HCT116 (cell line): Measurements from ENCODE around the gene HIVEP1. TPM values are rescaled to one million over a fixed set of nuclear protein-coding genes. Genes with fewer than 3 reads are reported as not detected.

ENCODE experiments used
- ATAC-seq: fragments of 200-7000 bp; cut with Tn5 transposase; 2 replicates; pipeline ENCODE4 v1.9.1; 2020; ENCODE audit warnings: mild to moderate bottlenecking, moderate library complexity
- BruUV-seq: library from RNA; stranded (reverse); fragments of 400-500 nt; replicated peaks from 2 replicates; lab custom pipeline; 2021; lab: Mats Ljungman, UMichigan
- CTCF ChIA-PET: fragments of 300-600 bp; sonication (Branson Sonifier 250); formaldehyde crosslinking; loops from one replicate; lab custom pipeline; 2021; ENCODE audit warnings: antibody characterized with exemption; lab: Charles Lee
- POLR2A ChIA-PET: fragments of 300-600, 350-600 bp; sonication (Branson Sonifier 250); formaldehyde crosslinking; loops from one replicate; lab custom pipeline; 2021; ENCODE audit warnings: antibody characterized with exemption; lab: Charles Lee
- RAD21 ChIA-PET, 2 experiments: fragments of 300-600 bp; sonication (Branson Sonifier 250); formaldehyde crosslinking; loops; one replicate each; lab custom pipeline; 2023; ENCODE audit warnings: low total read pairs in 2 of 2; ENCODE audit not compliant: uncharacterized antibody in 2 of 2, unreplicated experiment in 2 of 2, low non-redundant PET in 1 of 2; lab: Charles Lee
- DNase-seq: peaks from one replicate; pipeline ENCODE4 v3.0.0-alpha.2; 2010; ENCODE audit warnings: low read depth, low spot score
- H2AFZ ChIP-seq: fragments of 200-600 bp; shearing (Covaris generic), sonication (generic); 2 replicates; pipeline ENCODE4 v1.6.1; 2017; ENCODE audit warnings: low read depth, mixed run types, mixed read lengths, antibody characterized with exemption, low read length; ENCODE audit not compliant: poor library complexity, severe bottlenecking
- H3K27ac ChIP-seq: 2 replicates; pipeline ENCODE4 v1.5.1; 2012; ENCODE audit warnings: low read depth, low read length
- H3K27me3 ChIP-seq: fragments of 200-600 bp; sonication (generic); 2 replicates; pipeline ENCODE4 v1.6.1; 2016; ENCODE audit warnings: mixed run types, low read length, mixed read lengths; ENCODE audit not compliant: insufficient read depth
- H3K36me3 ChIP-seq, 2 experiments: fragments of 200-500 bp in 1 of 2; fragments of 200-600 bp in 1 of 2; sonication (Bioruptor generic) in 1 of 2; sonication (generic) in 1 of 2; 2 replicates each; pipeline versions ENCODE4 v1.5.1 to v1.6.1; 2014 to 2016; ENCODE audit warnings: low read length in 2 of 2, inconsistent platforms in 1 of 2, mixed read lengths in 1 of 2, mixed run types in 1 of 2; ENCODE audit not compliant: insufficient read depth in 2 of 2, control insufficient read depth in 1 of 2
- H3K4me1 ChIP-seq, 2 experiments: fragments of 200-600 bp in 1 of 2; sonication (generic) in 1 of 2; 2 replicates each; pipeline versions ENCODE4 v1.5.1 to v1.6.1; 2012 to 2017; ENCODE audit warnings: low read length in 2 of 2, inconsistent platforms in 1 of 2, mild to moderate bottlenecking in 1 of 2, mixed read lengths in 1 of 2, mixed run types in 1 of 2, moderate library complexity in 1 of 2; ENCODE audit not compliant: insufficient read depth in 2 of 2, control insufficient read depth in 1 of 2
- H3K4me2 ChIP-seq: fragments of 200-600 bp; sonication (generic); 2 replicates; pipeline ENCODE4 v1.6.1; 2017; ENCODE audit warnings: mixed run types, low read length, mixed read lengths
- H3K4me3 ChIP-seq, 2 experiments: fragments of 200-600 bp in 1 of 2; sonication (generic) in 1 of 2; replicated peaks in 1 of 2; 2 replicates each; pipeline ENCODE4 v1.5.1; 2011 to 2016; ENCODE audit warnings: low read length in 2 of 2, control low read depth in 1 of 2, low read depth in 1 of 2, mild to moderate bottlenecking in 1 of 2, mixed read lengths in 1 of 2, mixed run types in 1 of 2
- H3K79me2 ChIP-seq: fragments of 200-600 bp; sonication (generic); 2 replicates; pipeline ENCODE4 v1.6.1; 2017; ENCODE audit warnings: mild to moderate bottlenecking, mixed run types, low read length, moderate library complexity, mixed read lengths; ENCODE audit not compliant: insufficient read depth
- H3K9ac ChIP-seq: fragments of 200-600 bp; sonication (generic); 2 replicates; pipeline ENCODE4 v1.6.1; 2016; ENCODE audit warnings: low read length, mixed read lengths
- H3K9me2 ChIP-seq: fragments of 200-600 bp; sonication (generic), shearing (Covaris generic); 2 replicates; pipeline ENCODE4 v1.6.1; 2017; ENCODE audit warnings: mixed run types, mild to moderate bottlenecking, moderate library complexity; ENCODE audit not compliant: insufficient read depth
- H3K9me3 ChIP-seq, 2 experiments: fragments of 200-500 bp in 1 of 2; fragments of 200-600 bp in 1 of 2; sonication (Bioruptor generic) in 1 of 2; sonication (generic) in 1 of 2; 2 replicates each; pipeline ENCODE4 v1.6.1; 2014 to 2017; ENCODE audit warnings: low read length in 2 of 2, mixed read lengths in 2 of 2, inconsistent platforms in 1 of 2, low read depth in 1 of 2, mild to moderate bottlenecking in 1 of 2, mixed run types in 1 of 2, moderate library complexity in 1 of 2; ENCODE audit not compliant: control insufficient read depth in 1 of 2, insufficient read depth in 1 of 2
- H4K20me1 ChIP-seq: fragments of 200-600 bp; sonication (generic), shearing (Covaris generic); 2 replicates; pipeline ENCODE4 v1.6.1; 2017; ENCODE audit warnings: mixed run types, mild to moderate bottlenecking, moderate library complexity; ENCODE audit not compliant: insufficient read depth
- FOSL1 ChIP-seq: IDR thresholded peaks from 2 replicates; pipeline ENCODE4 v1.6.1; 2012; ENCODE audit warnings: low read depth
- RAD21 ChIP-seq: IDR thresholded peaks from 2 replicates; pipeline ENCODE4 v1.6.1; 2012; ENCODE audit warnings: low read depth, mild to moderate bottlenecking
- TCF7L2 ChIP-seq: IDR thresholded peaks from 2 replicates; pipeline ENCODE4 v1.7.0; 2011; ENCODE audit warnings: borderline replicate concordance, inconsistent platforms; ENCODE audit not compliant: insufficient read depth, insufficient read length; ENCODE audit errors: extremely low read depth
- intact Hi-C: fragments of 100-400 bp; cut with micrococcal nuclease; formaldehyde crosslinking; loops from 2 replicates; pipeline ENCODE4 v1.10.0; 2022
- total RNA-seq: library from RNA; stranded (reverse); gene quantifications from one replicate; pipeline ENCODE4 v1.2.1, GENCODE V29; 2021; ENCODE audit not compliant: unreplicated experiment
- TF ChIP-seq, protein P1 (sequence below), 3 experiments: fragments of 200-600 bp in 1 of 3; sonication (generic) in 1 of 3; IDR thresholded peaks in 2 of 3; conservative IDR thresholded peaks in 1 of 3; 2 replicates each; pipeline ENCODE4 v1.5.1; 2012 to 2017; ENCODE audit warnings: low read depth in 2 of 3, low read length in 2 of 3, antibody characterized with exemption in 1 of 3, borderline replicate concordance in 1 of 3, control low read depth in 1 of 3, mild to moderate bottlenecking in 1 of 3, mixed read lengths in 1 of 3, mixed run types in 1 of 3, moderate library complexity in 1 of 3; ENCODE audit not compliant: insufficient read depth in 1 of 3
- TF ChIP-seq, protein P2 (sequence below): IDR thresholded peaks from 2 replicates; pipeline ENCODE4 v1.6.1; 2012
- TF ChIP-seq, protein P3 (sequence below): IDR thresholded peaks from 2 replicates; pipeline ENCODE4 v1.6.1; 2012

HIVEP1 gene
- total RNA-seq, 1 experiment from 2014 or later = 11.2 TPM

DNA sequence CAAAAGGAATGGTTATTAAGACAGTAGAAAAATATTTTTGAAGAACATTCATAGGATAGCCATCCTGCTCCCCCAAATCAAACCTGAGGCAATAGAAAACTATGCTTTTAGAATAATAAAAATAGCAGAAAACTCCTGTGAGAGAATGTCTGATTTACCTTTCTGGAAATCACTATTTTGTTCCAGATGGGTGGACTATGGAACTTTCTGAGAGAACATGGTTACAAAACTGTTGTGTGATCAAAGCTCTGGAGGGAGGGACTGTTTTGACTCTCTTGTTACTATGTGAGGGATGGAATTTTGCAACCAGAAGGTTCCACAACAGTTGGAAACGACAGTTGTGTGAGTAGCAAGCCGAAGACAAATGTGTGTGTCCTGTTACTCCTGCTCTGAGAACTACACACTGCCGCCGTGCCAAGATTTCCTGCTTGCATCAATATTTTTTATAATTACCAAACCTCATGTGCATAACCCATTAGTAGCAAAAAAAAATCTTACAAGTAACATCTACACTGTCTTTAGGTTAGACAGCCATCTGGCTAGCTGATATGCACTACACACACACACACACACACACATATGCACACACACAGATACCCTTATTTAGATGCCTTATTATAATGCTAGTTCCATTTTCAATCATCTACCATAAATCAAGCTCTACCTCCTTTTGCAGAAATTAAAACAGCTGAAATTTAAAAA lies 11.0 kb upstream of the HIVEP1 start:
- no peaks in the 10 kb centered on the region for H3K27me3 ChIP-seq
- H3K4me3 ChIP-seq = no peak overlapping the region
- POLR2A ChIA-PET = no interaction called here
- DNase-seq (no peak), ATAC-seq (no peak)
- no peaks in the 10 kb centered on the region for H3K4me1 ChIP-seq
- H3K9ac ChIP-seq = no peak overlapping the region
- no peaks in the 10 kb centered on the region for H3K9me2 ChIP-seq
- no peak overlapping the region for H3K4me2 ChIP-seq
- TF ChIP-seq TCF7L2 (no peak), RAD21 (no peak), FOSL1 (no peak)
- TF ChIP-seq, protein P1, sequence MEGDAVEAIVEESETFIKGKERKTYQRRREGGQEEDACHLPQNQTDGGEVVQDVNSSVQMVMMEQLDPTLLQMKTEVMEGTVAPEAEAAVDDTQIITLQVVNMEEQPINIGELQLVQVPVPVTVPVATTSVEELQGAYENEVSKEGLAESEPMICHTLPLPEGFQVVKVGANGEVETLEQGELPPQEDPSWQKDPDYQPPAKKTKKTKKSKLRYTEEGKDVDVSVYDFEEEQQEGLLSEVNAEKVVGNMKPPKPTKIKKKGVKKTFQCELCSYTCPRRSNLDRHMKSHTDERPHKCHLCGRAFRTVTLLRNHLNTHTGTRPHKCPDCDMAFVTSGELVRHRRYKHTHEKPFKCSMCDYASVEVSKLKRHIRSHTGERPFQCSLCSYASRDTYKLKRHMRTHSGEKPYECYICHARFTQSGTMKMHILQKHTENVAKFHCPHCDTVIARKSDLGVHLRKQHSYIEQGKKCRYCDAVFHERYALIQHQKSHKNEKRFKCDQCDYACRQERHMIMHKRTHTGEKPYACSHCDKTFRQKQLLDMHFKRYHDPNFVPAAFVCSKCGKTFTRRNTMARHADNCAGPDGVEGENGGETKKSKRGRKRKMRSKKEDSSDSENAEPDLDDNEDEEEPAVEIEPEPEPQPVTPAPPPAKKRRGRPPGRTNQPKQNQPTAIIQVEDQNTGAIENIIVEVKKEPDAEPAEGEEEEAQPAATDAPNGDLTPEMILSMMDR (IDR thresholded peaks at IDR 0.05 in 2 of 3, conservative IDR thresholded peaks at IDR 0.05 in 1 of 3; ENCODE audit: borderline replicate concordance in 1 of 3, insufficient read depth in 1 of 3, low read depth in 2 of 3, low read length in 2 of 3) = no peak
- TF ChIP-seq, protein P2, sequence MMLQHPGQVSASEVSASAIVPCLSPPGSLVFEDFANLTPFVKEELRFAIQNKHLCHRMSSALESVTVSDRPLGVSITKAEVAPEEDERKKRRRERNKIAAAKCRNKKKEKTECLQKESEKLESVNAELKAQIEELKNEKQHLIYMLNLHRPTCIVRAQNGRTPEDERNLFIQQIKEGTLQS = no peak
- TF ChIP-seq, protein P3, sequence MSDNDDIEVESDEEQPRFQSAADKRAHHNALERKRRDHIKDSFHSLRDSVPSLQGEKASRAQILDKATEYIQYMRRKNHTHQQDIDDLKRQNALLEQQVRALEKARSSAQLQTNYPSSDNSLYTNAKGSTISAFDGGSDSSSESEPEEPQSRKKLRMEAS = no peak
- RAD21 ChIA-PET = no interaction called here
- no peaks in the 10 kb centered on the region for H4K20me1 ChIP-seq
- no peak overlapping the region for H3K27ac ChIP-seq
- no peaks in the 10 kb centered on the region for H3K79me2 ChIP-seq
- no peaks in the 10 kb centered on the region for H3K9me3 ChIP-seq
- no peak overlapping the region for H2AFZ ChIP-seq
- intact Hi-C loops = no loop called here
- H3K36me3 ChIP-seq = no peaks in the 10 kb centered on the region
- no TSS peak for BruUV-seq
- CTCF ChIA-PET = no interaction called here
